ENCODE measurements around the gene ATP2A1. TPM values are rescaled to one million over a fixed set of nuclear protein-coding genes. Genes with fewer than 3 reads are reported as not detected.

Gene ATP2A1
- total and polyA plus RNA-seq, 2 of the 4 experiments (the other 2 are of a cell fraction) = under 0.01 to 0.63 TPM

DNA sequence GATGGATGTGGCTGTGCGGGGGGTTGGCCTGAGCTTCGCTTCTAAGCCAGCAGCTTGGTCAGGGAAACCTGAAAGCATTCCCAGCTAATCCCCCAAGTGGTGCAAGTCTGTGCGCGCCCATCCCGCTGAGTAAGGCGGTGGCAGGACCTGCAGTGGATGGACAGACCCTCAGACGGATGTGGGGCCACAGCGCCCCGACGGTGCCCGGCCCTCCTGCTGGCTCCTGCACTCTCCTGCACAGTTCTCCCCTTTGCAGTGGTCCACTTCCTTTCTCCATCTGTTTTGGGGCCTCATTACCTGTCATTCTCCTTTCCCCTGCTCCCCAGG, 2.3 kb downstream of the ATP2A1 start:
- in situ Hi-C loops (cut with MboI; ENCODE audit: low sequenced_read_pairs) = no loop called here
- no peak overlapping the region for H3K4me3 ChIP-seq (ENCODE audit: insufficient read depth, low read depth, low read length)

More for the DNA sequence above, 2.3 kb downstream of the ATP2A1 start:
- dilution Hi-C loops (cut with HindIII; ENCODE audit: low sequenced_read_pairs, unreplicated experiment) = no loop called here
- Histone ChIP-seq H3K27me3 (ENCODE audit: control insufficient read depth, insufficient read depth, low read length) (no peaks in the 10 kb centered on the region), H3K79me1 (ENCODE audit: low read depth in 1 of 2, low read length in 2 of 2) (peaks cover 4 to 13% of the 10 kb centered on the region in 2 experiments; a peak in 2 of 4 replicates), H3K23ac (ENCODE audit: low read depth, low read length) (no peak overlapping the region), H4K20me1 (ENCODE audit: insufficient read depth, low read length) (no peaks in the 10 kb centered on the region), H2BK15ac (ENCODE audit: low read depth, low read length) (no peak overlapping the region), H3K56ac (ENCODE audit: extremely low read depth, insufficient read depth, low read length) (no peak overlapping the region), H3K9ac (ENCODE audit: low read depth, low read length) (no peak overlapping the region), H3K4ac (ENCODE audit: low read depth, low read length) (no peak overlapping the region), H4K8ac (ENCODE audit: low read depth in 2 of 2, low read length in 2 of 2) (peak overlapping the region in 1 of 2 experiments; percentile 29; a peak in 1 of 4 replicates), H4K91ac (ENCODE audit: insufficient read depth, low read depth, low read length) (no peak overlapping the region), H3K9me3 (ENCODE audit: control insufficient read depth, insufficient read depth, low read length) (no peaks in the 10 kb centered on the region), H3K36me3 (ENCODE audit: control insufficient read depth, insufficient read depth, low read length) (no peaks in the 10 kb centered on the region), H3K4me1 (ENCODE audit: control insufficient read depth, insufficient read depth, low read length) (peaks cover 7% of the 10 kb centered on the region; the same call in 1 of the 2 replicates), H2BK120ac (ENCODE audit: low read depth, low read length) (no peak overlapping the region), H3K4me2 (ENCODE audit: low read depth, low read length) (no peak overlapping the region; the same call in 1 of the 2 replicates), H3K27ac (ENCODE audit: insufficient read depth, low read length) (no peak overlapping the region), H2AK5ac (ENCODE audit: low read depth, low read length) (no peak overlapping the region), H3K14ac (replicated peaks; ENCODE audit: low read depth, low read length) (no peak overlapping the region), H4K5ac (ENCODE audit: low read depth, low read length) (no peak overlapping the region), H2BK20ac (ENCODE audit: low read depth, low read length) (no peak overlapping the region), H3K18ac (ENCODE audit: low read depth, low read length) (no peak overlapping the region), H2BK5ac (ENCODE audit: low read depth, low read length, poor library complexity, severe bottlenecking) (no peak overlapping the region), H2AK9ac (replicated peaks; ENCODE audit: low read depth, low read length, poor library complexity) (no peak overlapping the region), H2AFZ (replicated peaks; ENCODE audit: low read length, poor library complexity) (peak overlapping the region; percentile 95), H3K9me1 (ENCODE audit: insufficient read depth, low read length) (peaks cover 7% of the 10 kb centered on the region; the same call in 1 of the 2 replicates)
- intact Hi-C loops (cut with micrococcal nuclease) = loop anchor here (5.0 kb wide), 1 partner anchor 37 kb away; no protein-coding TSS in a partner anchor
- DNase-seq (no peak), ATAC-seq (ENCODE audit: low read depth) (no peak)
- ChIA-PET POLR2A (ENCODE audit: unreplicated experiment) (no interaction called here), CTCF (no interaction called here)
- no peak for TF ChIP-seq CHD1 (IDR thresholded peaks at IDR 0.05; ENCODE audit: low read depth, low read length)
- TF ChIP-seq NFE2L2 (IDR thresholded peaks at IDR 0.05; ENCODE audit: low read depth, low read length) = no peak
- no peak for TF ChIP-seq POLR2A (IDR thresholded peaks at IDR 0.05; ENCODE audit: low read depth, low read length)
- no TSS peak for BruUV-seq (replicated peaks)
- 35% methylated on average over 5 of the region's 11 CpGs; no CpG with 5 or more reads in 1 of the 2 experiments for WGBS, 2 experiments (ENCODE audit: extremely low coverage in 2 of 2, insufficient read length in 1 of 2)
